B cell (primary cell): ENCODE measurements around the gene SEH1L. TPM values are rescaled to one million over a fixed set of nuclear protein-coding genes. Genes with fewer than 3 reads are reported as not detected.

ENCODE experiments used
- ATAC-seq: fragments of 200-7000 bp; cut with Tn5 transposase; one replicate; pipeline ENCODE4 v1.10.0; 2021; ENCODE audit warnings: low read depth, mild to moderate bottlenecking, moderate number of reproducible peaks, moderate library complexity
- CTCF ChIA-PET: fragments of 350-600 bp; sonication (Branson Sonifier 250); formaldehyde crosslinking; loops from one replicate; lab custom pipeline; 2021; ENCODE audit warnings: antibody characterized with exemption, inconsistent platforms; lab: Charles Lee
- POLR2A ChIA-PET: fragments of 350-600 bp; sonication (Branson Sonifier 250); formaldehyde crosslinking; loops from one replicate; lab custom pipeline; 2021; ENCODE audit warnings: antibody characterized with exemption; lab: Charles Lee
- DNase-seq: peaks from one replicate; pipeline ENCODE4 v3.0.0; 2013
- H2AFZ ChIP-seq: 2 replicates; pipeline ENCODE4 v1.6.1; 2012; ENCODE audit warnings: mild to moderate bottlenecking, low read depth, low read length; ENCODE audit not compliant: insufficient read depth, poor library complexity, severe bottlenecking
- H3K27ac ChIP-seq, 2 donors: 1 replicate in 1 of 2; 2 replicates in 1 of 2; pipeline ENCODE4 v1.5.1; 2012 to 2013; ENCODE audit warnings: low read length in 2 of 2, mild to moderate bottlenecking in 2 of 2, moderate library complexity in 1 of 2
- H3K27me3 ChIP-seq, 4 experiments: fragments of 200-600 bp in 1 of 4; sonication (generic) in 1 of 4; replicated peaks in 1 of 4; 1 replicate in 2 of 4; 2 replicates in 2 of 4; pipeline versions ENCODE4 v1.6.1 to v1.7.0; 2013 to 2016; ENCODE audit warnings: low read length in 3 of 4, mild to moderate bottlenecking in 2 of 4, mixed read lengths in 1 of 4, moderate library complexity in 1 of 4; ENCODE audit not compliant: insufficient read depth in 4 of 4, control insufficient read depth in 3 of 4; ENCODE audit errors: control extremely low read depth in 1 of 4
- H3K36me3 ChIP-seq, 2 experiments: replicated peaks in 1 of 2; 1 replicate in 1 of 2; 2 replicates in 1 of 2; pipeline versions ENCODE4 v1.6.1 to v1.7.1; 2013; ENCODE audit warnings: low read length in 1 of 2; ENCODE audit not compliant: insufficient read depth in 2 of 2, control insufficient read depth in 1 of 2; ENCODE audit errors: control extremely low read depth in 1 of 2, extremely low read depth in 1 of 2
- H3K4me1 ChIP-seq, 2 donors: fragments of 200-600 bp in 1 of 2; sonication (generic) in 1 of 2; 1 replicate in 1 of 2; 2 replicates in 1 of 2; pipeline versions ENCODE4 v1.5.1 to v1.6.1; 2013 to 2017; ENCODE audit warnings: low read length in 2 of 2; ENCODE audit not compliant: control insufficient read depth in 2 of 2, insufficient read depth in 2 of 2
- H3K4me2 ChIP-seq: replicated peaks from 2 replicates; pipeline ENCODE3; 2012; ENCODE audit warnings: mild to moderate bottlenecking, low read depth, low read length; ENCODE audit not compliant: poor library complexity, severe bottlenecking
- H3K4me3 ChIP-seq, 5 experiments: fragments of 200-600 bp in 1 of 5; sonication (generic) in 1 of 5; 1 replicate in 3 of 5; 2 replicates in 2 of 5; pipeline versions ENCODE4 v1.5.1 to v1.7.0; 2011 to 2016; ENCODE audit warnings: low read length in 4 of 5, mild to moderate bottlenecking in 4 of 5, low read depth in 2 of 5, control low read depth in 1 of 5, moderate library complexity in 1 of 5; ENCODE audit not compliant: insufficient read depth in 1 of 5; ENCODE audit errors: control extremely low read depth in 1 of 5, extremely low read depth in 1 of 5
- H3K79me2 ChIP-seq: fragments of 200-600 bp; sonication (generic); one replicate; pipeline ENCODE4 v1.6.0; 2016; ENCODE audit warnings: low read length; ENCODE audit not compliant: control insufficient read depth, insufficient read depth
- H3K9ac ChIP-seq: fragments of 200-600 bp; sonication (generic); 2 replicates; pipeline ENCODE4 v1.6.1; 2017; ENCODE audit warnings: mild to moderate bottlenecking, low read length, moderate library complexity
- H3K9me3 ChIP-seq, 3 donors: one replicate each; pipeline versions ENCODE4 v1.6.1 to v1.7.1; 2013; ENCODE audit warnings: low read length in 2 of 3; ENCODE audit not compliant: control insufficient read depth in 2 of 3, insufficient read depth in 1 of 3; ENCODE audit errors: control extremely low read depth in 1 of 3
- H4K20me1 ChIP-seq: 2 replicates; pipeline ENCODE4 v1.6.0; 2012; ENCODE audit warnings: mild to moderate bottlenecking, low read length; ENCODE audit not compliant: insufficient read depth, control insufficient read depth, poor library complexity, severe bottlenecking
- H3K27ac Mint-ChIP-seq: one replicate; pipeline ENCODE4 v1.8.0; 2021; ENCODE audit warnings: mixed read lengths
- H3K27me3 Mint-ChIP-seq: one replicate; pipeline ENCODE4 v1.8.0; 2021; ENCODE audit warnings: mixed read lengths
- H3K4me1 Mint-ChIP-seq: one replicate; pipeline ENCODE4 v1.8.0; 2021; ENCODE audit warnings: mixed read lengths
- H3K4me3 Mint-ChIP-seq: one replicate; pipeline ENCODE4 v1.8.0; 2021; ENCODE audit warnings: mixed read lengths
- H3K9me3 Mint-ChIP-seq: one replicate; pipeline ENCODE4 v1.8.0; 2022; ENCODE audit warnings: mixed read lengths; ENCODE audit not compliant: insufficient read depth
- EZH2 ChIP-seq: IDR thresholded peaks from 2 replicates; pipeline ENCODE4 v1.6.1; 2012; ENCODE audit warnings: borderline replicate concordance, low read depth, mild to moderate bottlenecking, moderate library complexity, low read length; ENCODE audit not compliant: insufficient read depth, poor library complexity, severe bottlenecking
- WGBS: methylation state at CpG from one replicate; pipeline ENCODE4 v1.1.5; 2013; ENCODE audit warnings: missing lambda C conversion rate; ENCODE audit not compliant: insufficient coverage; 5-methylcytosine and 5-hydroxymethylcytosine counted together
- intact Hi-C: fragments of 100-400 bp; cut with micrococcal nuclease; formaldehyde crosslinking; loops from one replicate; pipeline ENCODE4 v1.10.0; 2022
- polyA plus RNA-seq: library from polyadenylated mRNA; depleted of rRNA; stranded (reverse); fragments of >200 nt; gene quantifications from 2 replicates; pipeline ENCODE4 v1.2.3, GENCODE V29; 2012
- total RNA-seq, 2 donors: library from RNA; stranded (reverse); fragments of 120-200 nt in 1 of 2; gene quantifications; 1 replicate in 1 of 2; 2 replicates in 1 of 2; pipeline versions ENCODE4 v1.2.3 to v1.2.4, GENCODE V29; 2013 to 2022
- TF ChIP-seq, protein P1 (sequence below): fragments of 200-600 bp; IDR thresholded peaks from one replicate; pipeline ENCODE4 v1.8.0; 2022; ENCODE audit warnings: antibody characterized with exemption, mild to moderate bottlenecking

The SEH1L gene
- total and polyA plus RNA-seq, 2 donors (not counting 1 experiment from before 2014, with no cell fraction given): 8.7 to 46.4 TPM

DNA sequence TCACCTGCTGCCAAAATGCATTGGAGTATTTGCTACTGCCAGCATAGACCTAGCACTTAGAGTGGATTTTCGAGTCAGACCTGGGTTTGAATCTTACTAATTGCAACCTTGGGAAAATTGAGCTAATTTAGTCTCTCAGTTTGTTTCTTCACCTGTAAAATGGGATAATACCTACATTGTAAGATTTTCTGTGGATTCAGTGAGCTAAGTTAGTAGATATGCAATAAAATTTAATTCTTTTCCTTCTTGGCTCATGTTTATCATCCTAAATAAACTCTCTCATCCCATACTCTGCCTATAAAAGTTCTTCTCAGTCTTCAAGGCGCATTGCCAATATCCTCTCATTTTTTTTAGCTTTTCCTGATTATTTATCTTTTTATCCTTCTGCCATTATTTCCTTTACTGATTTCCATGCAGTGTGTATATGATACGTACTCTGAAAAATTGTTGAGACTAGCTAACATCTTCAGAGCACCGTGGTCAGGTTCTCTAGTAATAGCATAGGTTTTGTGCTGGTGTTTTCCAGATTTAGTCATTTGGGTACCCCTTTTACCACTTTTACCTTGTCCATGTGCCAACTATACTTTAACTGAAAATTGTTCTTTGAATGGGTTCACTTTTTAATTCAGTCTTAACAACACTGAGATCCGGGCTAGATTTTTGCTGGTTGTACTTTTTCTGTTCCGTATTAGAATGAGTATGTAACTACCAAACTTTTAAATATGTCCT lies 50.7 kb downstream of the SEH1L start:
- H3K27me3 Mint-ChIP-seq: no peaks in the 10 kb centered on the region
- no peak overlapping the region for H3K27ac ChIP-seq
- H3K4me3 Mint-ChIP-seq: no peak overlapping the region
- no peak overlapping the region for H3K4me3 ChIP-seq
- DNase-seq (no peak), ATAC-seq (no peak)
- CTCF ChIA-PET: interaction anchor here (1.1 to 2.0 kb wide), 2 partner anchors 8 to 161 kb away, joined by 4 to 5 read pairs; partner anchors contain the start of gene CEP192
- no peak overlapping the region for H3K9ac ChIP-seq
- POLR2A ChIA-PET: interaction anchor here (0.6 kb wide), 1 partner anchor 817 kb away, joined by 3 read pairs; no protein-coding TSS in a partner anchor
- no peak overlapping the region for H3K4me2 ChIP-seq
- H3K9me3 ChIP-seq: no peaks in the 10 kb centered on the region
- H3K4me1 ChIP-seq: peaks cover 0 to under 1% of the 10 kb centered on the region in 2 donors
- intact Hi-C loops: no loop called here
- H4K20me1 ChIP-seq: peaks cover 37% of the 10 kb centered on the region
- TF ChIP-seq, protein P1, sequence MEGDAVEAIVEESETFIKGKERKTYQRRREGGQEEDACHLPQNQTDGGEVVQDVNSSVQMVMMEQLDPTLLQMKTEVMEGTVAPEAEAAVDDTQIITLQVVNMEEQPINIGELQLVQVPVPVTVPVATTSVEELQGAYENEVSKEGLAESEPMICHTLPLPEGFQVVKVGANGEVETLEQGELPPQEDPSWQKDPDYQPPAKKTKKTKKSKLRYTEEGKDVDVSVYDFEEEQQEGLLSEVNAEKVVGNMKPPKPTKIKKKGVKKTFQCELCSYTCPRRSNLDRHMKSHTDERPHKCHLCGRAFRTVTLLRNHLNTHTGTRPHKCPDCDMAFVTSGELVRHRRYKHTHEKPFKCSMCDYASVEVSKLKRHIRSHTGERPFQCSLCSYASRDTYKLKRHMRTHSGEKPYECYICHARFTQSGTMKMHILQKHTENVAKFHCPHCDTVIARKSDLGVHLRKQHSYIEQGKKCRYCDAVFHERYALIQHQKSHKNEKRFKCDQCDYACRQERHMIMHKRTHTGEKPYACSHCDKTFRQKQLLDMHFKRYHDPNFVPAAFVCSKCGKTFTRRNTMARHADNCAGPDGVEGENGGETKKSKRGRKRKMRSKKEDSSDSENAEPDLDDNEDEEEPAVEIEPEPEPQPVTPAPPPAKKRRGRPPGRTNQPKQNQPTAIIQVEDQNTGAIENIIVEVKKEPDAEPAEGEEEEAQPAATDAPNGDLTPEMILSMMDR: no peak
- TF ChIP-seq EZH2: no peak
- peaks cover 73% of the 10 kb centered on the region for H3K79me2 ChIP-seq
- no peaks in the 10 kb centered on the region for H3K9me3 Mint-ChIP-seq
- H3K36me3 ChIP-seq: peaks cover 8 to 13% of the 10 kb centered on the region in 2 experiments
- no peak overlapping the region for H3K27ac Mint-ChIP-seq
- no peaks in the 10 kb centered on the region for H3K27me3 ChIP-seq
- 88% methylated on average over 1 of the region's 6 CpGs for WGBS
- no peak overlapping the region for H2AFZ ChIP-seq
- H3K4me1 Mint-ChIP-seq: peaks cover 11% of the 10 kb centered on the region

DNA sequence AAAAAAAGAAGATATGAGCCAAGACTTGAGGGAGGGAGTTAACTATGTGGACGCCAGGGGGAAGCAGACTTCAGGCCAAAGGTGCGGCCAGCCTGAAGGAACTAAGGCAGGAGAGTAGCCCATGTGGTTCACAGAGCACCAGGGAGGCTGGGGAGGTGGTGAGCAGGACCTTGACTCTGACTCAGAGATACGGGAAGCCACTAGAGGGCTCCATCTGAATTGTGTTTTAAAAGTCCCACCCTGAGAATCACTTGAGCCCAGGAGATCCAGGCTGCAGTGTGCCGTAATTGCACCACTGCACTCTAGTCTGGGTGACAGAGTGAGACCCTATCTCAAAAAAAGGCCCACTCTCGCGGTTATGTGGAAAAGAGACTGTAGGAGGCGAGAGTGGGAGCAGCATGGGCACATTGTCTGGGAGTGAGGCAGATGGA lies 55.7 kb downstream of the SEH1L start:
- Mint-ChIP-seq H3K4me3 (no peak overlapping the region), H3K27me3 (no peaks in the 10 kb centered on the region), H3K4me1 (peaks cover 15% of the 10 kb centered on the region), H3K27ac (no peak overlapping the region), H3K9me3 (no peaks in the 10 kb centered on the region)
- peaks cover 7 to 27% of the 10 kb centered on the region in 2 experiments for H3K36me3 ChIP-seq
- H3K9ac ChIP-seq: no peak overlapping the region
- H2AFZ ChIP-seq: no peak overlapping the region
- POLR2A ChIA-PET: no interaction called here
- ATAC-seq (peak; percentile 49), DNase-seq (peak; percentile 24)
- no peak for TF ChIP-seq EZH2
- TF ChIP-seq, protein P1: peak; percentile 30
- H3K4me1 ChIP-seq: no peaks in the 10 kb centered on the region
- H4K20me1 ChIP-seq: no peaks in the 10 kb centered on the region
- no peak overlapping the region for H3K4me2 ChIP-seq
- H3K9me3 ChIP-seq: no peaks in the 10 kb centered on the region
- H3K27me3 ChIP-seq: no peaks in the 10 kb centered on the region
- peaks cover 33% of the 10 kb centered on the region for H3K79me2 ChIP-seq
- no peak overlapping the region for H3K27ac ChIP-seq
- CTCF ChIA-PET: interaction anchor here (0.7 to 1.0 kb wide), 2 partner anchors 44 to 156 kb away, joined by 3 to 5 read pairs; no protein-coding TSS in a partner anchor
- intact Hi-C loops: loop anchor here (1.0 kb wide), 1 partner anchor 156 kb away; no protein-coding TSS in a partner anchor
- no peak overlapping the region for H3K4me3 ChIP-seq
- 83% methylated on average over 7 of the region's 7 CpGs for WGBS
